Endometrial microvascular endothelial cells (primary cell): ENCODE measurements around the gene NAT8L. TPM values are rescaled to one million over a fixed set of nuclear protein-coding genes. Genes with fewer than 3 reads are reported as not detected.

Experiments used
- in situ Hi-C: cut with HindIII; loops from 2 replicates; pipeline ENCODE4 v1.10.0; 2017; ENCODE audit warnings: low sequenced_read_pairs, low pct_unique_long_range_greater_than_20kb; ENCODE audit errors: inconsistent ontology term
- total RNA-seq: library from RNA; depleted of rRNA; stranded (reverse); fragments of >200 nt; gene quantifications from one replicate; pipeline ENCODE4 v1.2.3, GENCODE V29; 2015; ENCODE audit errors: inconsistent ontology term

NAT8L gene
- total RNA-seq, 1 donor from 2014 or later, result not detected

DNA sequence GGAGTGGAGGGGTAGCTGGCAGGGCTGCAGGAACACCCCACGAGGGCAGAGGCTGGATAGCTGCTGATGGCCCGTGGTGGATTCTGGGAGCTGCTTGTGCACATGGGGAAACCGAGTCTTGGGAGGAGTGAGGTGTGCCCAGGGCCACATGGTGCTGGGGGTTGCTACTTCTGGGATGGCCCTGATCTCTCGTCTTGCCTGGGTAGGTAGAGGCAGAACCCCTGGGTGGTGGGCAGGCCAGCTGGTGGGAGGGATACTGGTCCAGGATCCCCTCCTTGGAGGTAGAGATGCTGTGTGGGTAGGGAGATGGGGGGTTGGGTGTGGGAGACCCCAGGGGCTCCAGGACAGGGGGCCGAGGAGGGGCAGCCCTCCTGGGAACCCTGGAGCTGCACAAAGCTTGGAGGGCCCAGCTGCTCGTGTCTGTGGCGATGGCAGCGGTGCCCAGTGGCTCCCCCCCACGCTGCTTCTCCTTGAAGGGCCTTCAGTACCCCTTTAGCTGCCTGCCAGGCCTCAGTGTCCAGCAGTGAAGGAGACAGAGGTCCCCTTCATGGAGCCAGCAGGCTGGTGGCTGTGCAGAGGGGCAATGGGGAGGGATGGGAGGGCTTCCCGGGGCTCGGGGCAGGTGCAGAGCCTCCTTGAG lies 3.2 kb downstream of the NAT8L start:
- in situ Hi-C loops, result no loop called here

DNA sequence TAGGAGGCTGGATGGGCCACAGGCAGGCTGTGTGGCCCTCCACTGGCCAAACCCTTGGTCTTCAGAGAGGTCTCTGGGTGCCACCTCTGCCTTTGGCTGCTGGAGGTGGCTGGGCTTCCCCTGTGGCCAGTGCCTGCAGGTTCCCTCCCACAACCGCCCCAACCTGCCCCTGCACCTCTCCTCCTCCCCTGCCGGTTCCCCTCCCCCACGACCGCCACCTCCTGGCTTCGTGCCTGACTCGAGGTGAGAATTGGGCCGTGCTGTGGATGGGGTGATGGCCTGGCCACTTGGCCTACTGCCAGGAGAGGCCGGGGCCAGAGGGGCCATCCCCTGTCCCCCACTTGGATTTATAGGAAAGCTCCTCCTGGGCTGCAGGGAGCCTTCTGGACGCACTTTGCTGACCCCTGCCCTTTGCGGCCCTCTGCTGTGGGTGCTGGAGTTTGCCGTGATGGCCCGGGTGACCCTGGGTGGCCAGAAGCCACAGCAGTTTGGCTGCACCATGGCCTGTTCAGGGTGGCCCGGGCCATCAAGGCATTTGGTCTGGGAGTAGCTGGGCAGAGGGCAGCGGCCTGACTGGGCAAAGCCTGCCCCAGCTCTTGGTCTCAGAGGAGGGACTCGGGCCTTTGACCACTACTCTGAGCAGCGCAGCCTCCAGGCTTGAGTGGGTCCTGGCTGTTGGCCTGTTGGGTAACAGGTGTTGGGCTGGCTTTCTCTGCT lies 3.8 kb downstream of the NAT8L start:
- in situ Hi-C loops, result no loop called here

DNA sequence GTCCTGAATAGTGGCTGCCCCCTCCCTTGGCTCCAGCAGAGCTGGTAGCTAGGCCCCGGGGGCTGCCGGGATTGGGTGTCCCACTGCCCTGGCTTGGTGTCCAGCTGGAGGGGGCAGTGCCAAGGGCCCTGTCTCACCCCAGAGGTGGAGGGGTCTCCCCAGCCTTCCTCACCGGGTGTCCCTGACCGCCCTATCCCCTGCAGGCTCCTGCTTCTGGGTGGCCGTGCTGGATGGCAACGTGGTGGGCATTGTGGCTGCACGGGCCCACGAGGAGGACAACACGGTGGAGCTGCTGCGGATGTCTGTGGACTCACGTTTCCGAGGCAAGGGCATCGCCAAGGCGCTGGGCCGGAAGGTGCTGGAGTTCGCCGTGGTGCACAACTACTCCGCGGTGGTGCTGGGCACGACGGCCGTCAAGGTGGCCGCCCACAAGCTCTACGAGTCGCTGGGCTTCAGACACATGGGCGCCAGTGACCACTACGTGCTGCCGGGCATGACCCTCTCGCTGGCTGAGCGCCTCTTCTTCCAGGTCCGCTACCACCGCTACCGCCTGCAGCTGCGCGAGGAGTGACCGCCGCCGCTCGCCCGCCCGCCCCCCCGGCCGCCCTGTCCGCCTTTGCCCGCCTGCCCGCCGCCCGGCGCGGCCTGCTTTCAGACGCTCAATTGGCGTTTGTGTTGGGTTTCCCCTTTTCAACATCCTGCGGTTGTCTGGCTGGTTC lies 4.6 kb downstream of the NAT8L start:
- in situ Hi-C loops, result no loop called here

DNA sequence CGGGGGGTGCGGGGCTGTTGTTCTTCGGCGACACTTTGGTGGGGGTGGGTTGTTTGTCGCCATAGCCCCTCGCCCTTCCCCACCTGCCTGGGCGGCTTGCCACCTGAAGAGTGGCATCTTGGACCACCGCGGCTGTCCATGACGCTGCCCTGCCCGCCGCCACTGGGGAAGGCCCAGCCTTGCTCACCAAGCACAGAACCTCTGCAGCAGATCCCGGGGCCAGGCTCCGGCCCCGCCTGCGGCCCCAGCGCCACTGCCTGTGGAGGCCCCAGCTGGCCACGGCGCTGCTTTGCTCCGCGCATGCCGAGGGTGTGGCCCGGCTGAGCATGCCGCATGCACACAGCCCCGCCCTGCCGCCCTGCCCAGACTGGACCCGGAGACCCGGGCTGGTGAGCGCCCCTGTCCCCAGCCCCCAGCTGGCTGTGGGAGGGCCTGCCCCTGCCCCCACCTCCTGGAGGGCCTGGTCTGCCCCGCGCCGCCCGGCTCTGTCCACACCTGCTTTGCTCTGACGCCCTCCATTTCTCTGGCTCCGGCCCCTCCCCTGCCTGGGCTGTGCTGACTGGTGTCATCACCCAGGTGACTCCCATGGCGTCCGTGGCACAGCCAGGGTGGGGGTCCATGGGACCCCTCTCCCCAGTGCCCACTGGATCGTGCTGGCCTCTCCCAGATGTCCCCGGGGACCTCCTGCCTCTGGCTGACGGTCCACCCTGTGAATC lies 5.3 kb downstream of the NAT8L start:
- in situ Hi-C loops, result no loop called here

DNA sequence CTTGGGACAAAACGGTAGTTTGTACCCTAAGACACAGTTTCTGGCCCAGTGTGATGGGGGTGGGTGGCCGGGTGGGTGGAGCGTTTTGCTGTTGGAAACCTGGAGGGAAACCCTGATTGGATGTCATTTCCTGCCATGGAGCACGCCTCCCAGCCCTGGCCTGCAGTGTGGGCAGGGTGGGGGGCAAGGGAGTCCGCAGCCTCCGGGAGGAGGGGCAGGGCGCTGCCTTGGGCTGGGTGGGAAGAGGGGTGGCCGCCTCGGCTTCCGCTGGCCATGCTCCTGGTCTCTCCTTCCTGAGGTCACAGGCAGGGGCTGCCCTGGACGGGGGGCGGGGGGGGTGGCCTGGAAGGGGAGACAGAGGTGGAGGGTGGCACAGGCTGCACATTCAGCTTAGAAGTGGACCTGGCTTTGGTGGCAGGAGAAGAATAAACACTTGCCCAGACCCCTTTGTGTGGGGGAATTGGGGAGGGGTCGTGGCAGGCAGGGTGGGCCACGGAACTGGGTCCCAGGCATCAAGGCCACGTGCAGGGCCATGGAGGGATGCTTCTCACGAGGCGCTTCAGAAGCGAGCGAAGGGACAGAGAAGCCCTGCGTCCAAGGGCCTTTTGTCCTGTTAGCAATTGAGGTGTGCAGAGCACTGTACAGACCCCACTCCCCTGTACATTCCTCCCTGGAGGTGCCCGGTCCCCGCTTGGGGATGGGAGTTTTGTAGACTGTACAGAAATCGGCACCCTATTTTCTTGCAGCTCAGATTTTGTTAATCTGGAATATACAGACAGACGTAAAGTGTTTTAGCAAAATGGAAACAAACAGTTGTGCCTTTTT lies 6.2 kb downstream of the NAT8L start:
- in situ Hi-C loops, result no loop called here

DNA sequence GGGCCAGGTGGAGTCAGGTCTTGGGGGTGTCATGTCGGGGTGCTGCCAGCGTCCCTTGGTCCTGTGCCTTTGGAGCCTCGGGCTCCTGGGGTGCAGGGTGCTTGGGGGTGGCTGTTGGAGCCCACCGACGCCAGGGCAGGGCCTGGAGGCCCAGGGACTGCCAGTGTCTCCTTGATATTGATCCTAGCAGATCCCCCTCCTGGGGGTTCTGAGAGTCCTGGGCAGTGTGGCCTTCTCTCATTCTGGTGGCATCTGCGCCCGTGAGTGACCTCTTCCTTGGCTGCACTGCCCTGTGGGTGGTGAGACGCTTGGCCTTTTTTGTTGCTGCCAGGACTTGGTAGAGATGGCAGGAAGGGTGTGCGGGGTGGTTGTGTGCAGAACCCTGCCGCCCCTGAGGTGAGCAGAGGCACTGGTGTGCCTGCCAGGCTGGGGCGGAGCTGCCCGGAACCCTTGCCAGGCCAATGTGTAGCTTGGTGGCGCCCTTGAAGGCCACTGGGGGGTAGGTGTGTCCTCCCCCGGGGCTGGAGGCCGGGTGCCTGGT lies 7.0 kb downstream of the NAT8L start:
- in situ Hi-C loops, result no loop called here

DNA sequence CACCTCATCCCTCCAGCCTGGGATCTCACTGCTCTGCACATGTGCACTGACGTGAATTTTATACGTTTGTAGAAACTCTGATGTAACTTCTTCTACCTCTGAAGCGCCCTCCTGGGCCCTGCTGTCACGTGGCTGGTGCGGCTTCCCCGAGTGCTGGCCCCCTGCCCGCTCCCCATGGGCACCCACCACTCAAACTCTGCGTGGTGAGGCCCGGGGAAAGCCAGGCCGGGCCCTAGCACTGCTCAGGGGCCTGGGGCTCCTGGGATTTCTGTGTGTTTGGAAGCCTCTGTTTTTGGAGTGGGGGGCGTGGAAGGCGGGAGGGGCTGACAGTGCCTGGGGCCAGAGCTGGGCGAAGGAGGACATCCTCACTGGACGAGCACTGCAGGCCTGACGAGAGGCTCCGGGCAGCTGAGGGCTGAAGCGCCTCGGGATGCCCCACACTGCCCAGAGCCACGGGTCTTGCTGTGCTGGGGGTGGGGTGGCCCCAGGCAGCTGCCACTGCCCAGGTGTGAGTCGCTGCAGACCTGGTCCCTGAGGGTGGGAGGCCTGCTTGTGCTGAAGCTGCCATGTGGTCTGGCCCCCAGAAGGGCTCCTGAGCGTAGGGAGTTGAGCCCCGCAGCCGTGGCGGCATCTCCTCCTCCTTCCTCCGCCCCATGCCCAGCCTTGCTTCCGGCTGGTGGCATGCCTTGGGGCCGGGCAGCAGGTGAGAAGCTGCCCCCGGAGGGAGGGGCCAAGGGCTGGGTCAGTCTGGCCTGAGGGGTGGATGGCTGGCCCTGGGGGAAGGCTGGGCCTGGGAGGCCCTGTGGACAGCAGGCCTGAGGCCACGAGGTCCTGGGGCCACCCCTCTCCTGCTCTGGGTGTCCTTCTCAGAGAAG lies 7.7 kb downstream of the NAT8L start:
- in situ Hi-C loops, result no loop called here

DNA sequence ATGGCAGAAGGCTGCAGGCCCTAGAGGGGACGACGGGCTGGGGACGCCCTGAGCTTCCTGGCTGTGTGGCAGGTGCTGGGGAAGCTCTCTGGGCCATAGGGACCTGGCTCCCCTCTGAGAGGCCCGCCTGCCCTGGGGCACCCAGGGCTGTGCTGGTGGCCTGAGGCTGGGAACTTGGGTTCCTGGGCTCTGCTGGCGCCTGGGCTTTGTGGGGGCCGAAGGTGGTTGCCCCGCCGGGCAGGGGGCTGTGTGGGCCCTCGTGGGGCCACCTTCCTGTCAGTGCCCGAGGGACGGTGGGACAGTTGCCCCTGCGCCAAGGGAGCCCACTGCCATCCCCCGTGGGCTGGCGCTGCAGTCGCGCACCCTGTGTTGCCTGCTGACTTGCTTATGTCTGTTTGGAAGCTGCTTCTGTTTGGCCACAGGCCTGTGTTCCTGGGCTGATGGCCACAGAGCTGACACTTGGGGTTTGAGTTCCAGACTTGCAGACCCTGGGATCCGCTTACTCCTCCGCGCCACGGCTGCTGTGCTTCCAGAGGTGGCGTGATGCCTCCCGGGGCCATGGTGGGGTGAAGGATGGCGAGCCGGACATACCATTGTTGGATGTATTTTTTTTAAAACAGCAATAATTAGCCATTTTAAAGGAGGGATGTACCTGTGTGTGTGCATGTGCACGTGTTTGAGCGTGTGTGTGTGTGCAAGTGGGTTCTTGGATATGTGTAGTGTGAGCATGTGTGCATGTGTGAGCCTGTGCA lies 8.5 kb downstream of the NAT8L start:
- in situ Hi-C loops, result no loop called here

DNA sequence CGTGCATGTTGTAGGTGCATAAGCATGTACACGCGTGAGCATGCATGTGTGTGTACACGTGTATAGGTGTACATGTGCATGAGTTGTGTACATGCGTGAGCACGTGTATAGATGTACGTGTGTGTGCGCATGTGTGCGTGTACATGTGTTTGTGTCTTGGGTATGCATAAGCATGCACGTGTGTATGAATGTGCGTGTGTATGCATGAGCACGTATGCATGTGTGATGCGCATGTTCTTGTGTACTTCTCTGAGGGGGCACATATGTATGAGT lies 9.0 kb downstream of the NAT8L start:
- in situ Hi-C loops, result no loop called here

DNA sequence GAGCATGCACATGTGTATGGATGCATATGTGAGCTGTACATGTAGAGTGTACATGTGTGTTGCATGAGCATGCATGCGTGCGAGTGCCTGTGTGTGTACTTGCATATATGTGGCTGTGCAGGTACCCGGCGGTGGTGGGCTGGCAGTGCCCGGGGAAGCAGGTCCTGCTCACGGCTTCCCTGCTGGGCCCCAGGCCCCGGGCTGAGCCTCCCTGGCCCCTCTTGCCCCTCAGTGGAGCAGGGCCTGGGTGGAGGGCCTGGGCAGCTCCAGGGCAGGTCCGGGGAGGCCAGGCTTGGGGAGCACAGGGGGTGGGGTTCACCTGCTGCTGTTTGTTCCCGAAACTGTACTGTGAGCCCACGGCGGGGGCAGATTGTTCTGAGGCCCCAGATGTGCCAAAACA lies 9.4 kb downstream of the NAT8L start:
- in situ Hi-C loops, result no loop called here

DNA sequence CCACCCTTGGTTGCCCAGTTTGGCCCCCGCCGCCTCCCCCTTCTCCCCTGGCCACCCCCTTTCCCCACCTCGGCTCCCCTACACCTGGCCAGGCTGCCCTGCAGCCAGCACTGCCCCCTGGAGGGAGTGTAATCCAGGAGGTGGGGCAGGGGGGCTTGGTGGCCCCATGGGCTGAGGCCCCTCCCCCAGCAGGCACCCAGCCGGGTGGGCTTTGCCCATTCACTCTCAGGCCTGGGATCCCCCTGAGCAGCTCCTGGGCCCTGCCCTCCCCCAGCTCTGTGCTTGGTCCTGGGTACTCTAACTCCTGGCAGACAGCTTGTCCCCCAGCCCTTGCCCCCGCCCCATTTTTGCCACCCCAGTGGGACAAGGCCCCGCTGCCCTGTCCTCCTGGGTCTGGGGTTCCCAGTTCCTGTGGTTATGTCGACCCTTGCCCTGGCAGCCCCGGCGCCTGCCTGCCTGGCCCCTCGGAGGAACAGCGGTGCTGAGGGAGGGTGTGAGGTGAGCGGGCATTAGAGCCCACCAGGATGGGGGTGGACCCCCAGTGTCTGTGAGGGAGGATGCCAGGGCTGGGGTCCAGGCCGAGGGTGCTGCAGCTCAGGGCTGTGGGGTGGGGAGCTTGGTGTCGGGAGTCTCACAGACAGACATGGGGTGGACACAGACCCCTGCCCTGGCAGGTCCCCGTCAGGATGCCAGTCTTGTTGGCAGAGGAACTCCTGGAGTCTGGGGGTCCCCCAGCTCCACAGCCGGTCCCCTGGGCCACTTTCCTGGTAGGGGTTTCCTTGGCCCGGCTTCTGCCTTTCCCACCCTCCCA lies 10.2 kb downstream of the NAT8L start:
- in situ Hi-C loops, result no loop called here

DNA sequence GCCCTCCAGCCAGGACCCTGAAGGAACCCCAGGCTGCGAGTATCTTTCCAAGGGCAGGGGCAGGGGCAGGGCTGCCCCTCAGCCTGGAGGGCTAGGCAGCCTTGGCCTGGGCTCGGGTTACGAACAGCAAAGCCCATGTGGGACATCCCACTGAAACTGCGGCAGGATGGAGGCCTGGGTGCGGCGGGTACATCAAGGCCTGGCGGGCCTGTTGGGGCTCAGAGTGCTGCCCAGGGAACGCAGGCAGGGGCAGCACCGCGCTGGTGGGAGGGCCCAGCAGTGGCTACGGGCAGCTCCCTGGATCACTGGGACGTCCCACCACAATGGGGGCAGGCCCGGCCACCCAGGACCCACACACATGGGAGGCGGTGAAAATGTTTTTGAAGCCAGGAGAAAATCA lies 10.9 kb downstream of the NAT8L start:
- in situ Hi-C loops, result no loop called here

DNA sequence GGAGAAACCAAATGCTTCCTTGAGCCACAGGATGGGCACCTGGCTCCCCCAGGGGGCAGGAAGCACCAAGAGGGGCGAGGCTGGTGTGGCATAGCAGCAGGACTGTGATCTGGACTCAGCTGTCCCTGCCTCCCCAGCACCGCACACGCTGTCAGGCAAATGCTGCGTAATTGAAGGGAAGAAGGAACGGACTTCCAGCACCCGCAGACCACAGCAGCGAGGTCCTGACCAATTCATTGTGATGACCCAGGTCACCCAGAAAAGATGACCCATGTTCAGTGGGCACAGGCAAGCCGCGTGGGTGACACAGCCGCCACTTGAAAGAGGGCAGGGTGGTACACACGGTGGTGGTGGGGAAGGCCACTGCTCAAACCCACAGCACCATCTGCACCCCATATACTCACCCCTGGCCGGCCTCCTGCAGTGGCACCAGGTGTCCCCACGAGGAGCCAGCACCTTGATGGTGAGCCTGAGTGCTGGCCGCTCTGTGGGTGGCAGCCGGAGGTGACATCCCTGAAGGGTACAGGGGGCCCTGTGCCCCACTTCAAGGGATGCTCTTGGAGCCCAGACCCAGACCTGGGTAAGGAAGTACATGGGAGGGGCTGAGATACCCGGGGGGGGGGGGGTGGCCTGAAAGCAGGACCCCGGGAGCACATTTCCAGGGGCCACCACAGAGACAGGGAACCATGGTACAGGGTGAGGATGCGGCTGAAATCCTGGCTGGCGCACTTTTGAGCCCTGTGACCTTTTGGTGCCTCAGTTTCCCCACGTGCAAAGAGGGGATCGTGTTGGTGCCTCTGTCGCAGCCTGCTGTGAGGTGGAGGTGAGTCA lies 11.5 kb downstream of the NAT8L start:
- in situ Hi-C loops, result no loop called here

DNA sequence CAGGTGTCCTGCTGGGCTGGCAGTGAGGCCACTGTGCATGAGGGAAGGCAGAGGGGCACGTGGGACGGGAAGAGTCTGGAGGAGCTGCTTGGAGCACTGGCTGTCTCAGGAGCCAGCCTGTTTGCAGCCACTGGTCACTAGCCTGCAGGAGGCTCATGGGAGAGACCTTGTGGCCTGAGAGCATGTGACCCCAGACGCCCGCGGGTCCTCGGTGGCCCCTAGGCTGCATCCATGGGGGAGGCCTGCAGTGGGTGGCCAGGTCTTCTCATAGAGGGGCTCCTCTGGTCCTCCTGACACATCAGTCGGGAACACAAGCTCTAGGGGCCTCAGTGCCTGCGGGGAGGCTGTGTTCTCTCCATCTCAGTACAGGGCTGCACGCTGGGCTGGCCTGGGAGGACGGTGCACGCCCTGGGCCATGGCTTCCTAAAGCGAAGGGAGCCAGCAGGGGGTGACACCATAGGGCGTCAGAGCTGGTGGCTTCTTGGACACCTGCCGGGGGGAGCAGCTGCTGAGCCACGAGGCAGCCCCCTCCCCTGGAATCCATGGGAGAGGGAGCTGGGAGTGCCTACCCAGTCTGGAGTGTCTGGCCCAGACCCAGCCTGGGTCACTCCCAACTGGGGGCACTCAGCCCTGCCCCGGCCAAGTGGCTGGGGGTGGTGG lies 12.3 kb downstream of the NAT8L start:
- in situ Hi-C loops, result no loop called here
